ENCODE data around the gene CYBB. TPM values are rescaled to one million over a fixed set of nuclear protein-coding genes. Genes with fewer than 3 reads are reported as not detected.

The CYBB gene
- total RNA-seq, 2 experiments from 2014 or later: 1.6 TPM

DNA sequence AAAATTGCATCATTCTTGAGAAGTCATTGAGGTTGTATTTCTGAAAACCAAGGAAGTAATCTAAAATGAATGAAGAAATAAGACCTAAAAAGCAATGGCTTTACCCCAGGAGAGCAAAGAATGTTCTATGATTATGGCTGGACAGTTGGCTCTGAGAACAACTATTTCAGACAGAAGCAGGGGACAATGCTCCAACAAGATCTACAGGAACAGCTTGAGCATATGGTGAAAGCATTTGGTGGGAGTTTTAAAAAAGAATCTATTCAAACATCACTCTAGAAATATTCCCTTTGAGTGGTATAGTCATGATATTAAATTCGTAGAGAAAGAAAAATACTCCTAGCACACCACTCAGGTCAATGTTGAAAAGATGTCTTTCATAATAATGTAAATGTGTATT lies 40.8 kb downstream of the CYBB start:
- Histone ChIP-seq H3K4me1 (ENCODE audit: insufficient read depth, low read length) (peaks cover 9% of the 10 kb centered on the region), H3K36me3 (ENCODE audit: insufficient read depth, low read length) (no peaks in the 10 kb centered on the region), H3K27ac (ENCODE audit: low read depth in 1 of 2, low read length in 2 of 2) (no peak overlapping the region), H3K27me3 (ENCODE audit: control insufficient read depth in 1 of 2, insufficient read depth in 2 of 2, low read length in 2 of 2) (no peaks in the 10 kb centered on the region), H3K9me3 (ENCODE audit: control insufficient read depth in 1 of 2, insufficient read depth in 1 of 2, low read length in 2 of 2) (no peaks in the 10 kb centered on the region), H3K4me3 (ENCODE audit: low read length) (no peak overlapping the region)
- Mint-ChIP-seq H3K27ac (no peak overlapping the region), H3K9me3 (no peaks in the 10 kb centered on the region), H3K4me3 (no peak overlapping the region), H3K36me3 (ENCODE audit: low read depth) (no peaks in the 10 kb centered on the region), H3K4me1 (ENCODE audit: low read depth) (peaks cover 24% of the 10 kb centered on the region), H3K27me3 (no peaks in the 10 kb centered on the region)
- DNase-seq (no peak), ATAC-seq (ENCODE audit: poor library complexity) (no peak)
- intact Hi-C loops (cut with DNase I, micrococcal nuclease): loop anchor here in 1 of 2 experiments (5.0 kb wide), 1 partner anchor 33 kb away; no protein-coding TSS in a partner anchor
- POLR2A ChIA-PET: no interaction called here
- CTCF ChIA-PET: no interaction called here
- TF ChIP-seq, protein P1, sequence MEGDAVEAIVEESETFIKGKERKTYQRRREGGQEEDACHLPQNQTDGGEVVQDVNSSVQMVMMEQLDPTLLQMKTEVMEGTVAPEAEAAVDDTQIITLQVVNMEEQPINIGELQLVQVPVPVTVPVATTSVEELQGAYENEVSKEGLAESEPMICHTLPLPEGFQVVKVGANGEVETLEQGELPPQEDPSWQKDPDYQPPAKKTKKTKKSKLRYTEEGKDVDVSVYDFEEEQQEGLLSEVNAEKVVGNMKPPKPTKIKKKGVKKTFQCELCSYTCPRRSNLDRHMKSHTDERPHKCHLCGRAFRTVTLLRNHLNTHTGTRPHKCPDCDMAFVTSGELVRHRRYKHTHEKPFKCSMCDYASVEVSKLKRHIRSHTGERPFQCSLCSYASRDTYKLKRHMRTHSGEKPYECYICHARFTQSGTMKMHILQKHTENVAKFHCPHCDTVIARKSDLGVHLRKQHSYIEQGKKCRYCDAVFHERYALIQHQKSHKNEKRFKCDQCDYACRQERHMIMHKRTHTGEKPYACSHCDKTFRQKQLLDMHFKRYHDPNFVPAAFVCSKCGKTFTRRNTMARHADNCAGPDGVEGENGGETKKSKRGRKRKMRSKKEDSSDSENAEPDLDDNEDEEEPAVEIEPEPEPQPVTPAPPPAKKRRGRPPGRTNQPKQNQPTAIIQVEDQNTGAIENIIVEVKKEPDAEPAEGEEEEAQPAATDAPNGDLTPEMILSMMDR (IDR thresholded peaks at IDR 0.05): no peak

DNA sequence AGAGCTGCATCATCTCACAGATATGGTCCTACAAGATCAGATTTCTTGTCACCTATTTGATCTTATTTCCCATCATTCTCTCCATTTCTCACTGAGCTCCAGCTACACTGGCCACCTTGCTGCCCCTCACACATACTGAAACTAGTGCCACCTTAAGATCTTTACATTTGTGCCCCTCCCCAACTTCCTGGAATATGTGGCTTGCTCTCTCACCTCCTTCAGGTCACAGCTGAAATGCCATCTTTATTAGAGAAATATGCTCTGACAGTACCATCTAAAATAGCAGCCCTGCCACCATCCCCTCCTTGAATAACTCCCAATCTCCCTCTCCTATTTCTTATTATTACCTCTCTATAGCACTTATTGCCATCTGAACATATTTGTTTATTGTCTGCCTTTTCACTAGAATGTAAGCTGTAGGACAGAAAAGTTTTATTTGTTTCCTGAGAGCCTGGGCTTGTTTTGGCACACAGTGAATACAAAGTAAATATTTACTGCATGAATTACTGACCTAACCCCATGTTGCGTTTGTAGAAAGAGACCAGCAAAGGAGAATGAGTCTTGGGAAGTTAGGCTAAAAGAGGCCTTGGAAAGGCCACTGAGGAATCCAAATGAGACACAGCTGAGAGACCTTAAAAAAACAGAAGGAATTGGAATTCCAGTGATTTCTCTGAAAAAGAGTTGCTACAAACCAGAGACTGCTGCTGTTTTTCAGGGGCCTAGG lies 44.8 kb downstream of the CYBB start:
- DNase-seq: peak in 1 of 14 experiments; percentile 10
- CTCF ChIA-PET: interaction anchor here (1.0 to 3.9 kb wide), 6 partner anchors 10 to 342 kb away, joined by 3 to 47 read pairs (median 3); no protein-coding TSS in a partner anchor
- intact Hi-C loops (cut with DNase I, micrococcal nuclease): loop anchor here (1.0 to 5.0 kb wide), 3 partner anchors 22 to 79 kb away; partner anchors contain the start of gene DYNLT3 (in 1 of the 2)

DNA sequence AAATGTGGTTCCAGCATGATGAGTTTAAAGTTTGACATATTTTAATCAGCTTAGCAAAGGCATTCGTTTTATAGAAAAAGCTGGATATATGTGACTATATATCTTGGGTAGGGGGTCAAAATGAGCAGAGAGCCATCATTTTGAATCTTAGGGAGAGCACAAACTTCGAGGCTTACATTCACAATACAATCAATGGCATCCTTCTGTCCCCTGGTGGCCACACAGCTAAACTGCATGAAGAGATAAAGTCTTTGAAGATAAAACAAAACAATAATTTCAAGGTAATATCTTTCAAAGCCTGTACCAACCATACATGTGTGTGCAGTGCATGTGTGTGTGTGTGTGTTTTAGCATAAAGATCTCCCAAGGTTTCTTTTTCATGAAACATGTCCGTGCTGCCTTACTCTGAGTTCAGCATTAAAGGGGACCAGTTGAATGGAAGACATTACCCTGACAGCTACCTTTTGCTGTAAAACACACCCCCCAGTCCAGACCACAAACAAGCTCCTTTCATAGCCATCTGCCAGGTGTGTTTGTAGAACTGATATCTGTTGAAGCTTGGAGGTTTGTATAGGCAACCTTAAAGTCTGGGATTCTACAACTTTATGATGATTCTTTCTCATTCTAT lies 45.5 kb downstream of the CYBB start:
- peak; percentile 76 for ATAC-seq (ENCODE audit: poor library complexity)
- no peaks in the 10 kb centered on the region for H3K9me3 Mint-ChIP-seq
- H3K27me3 Mint-ChIP-seq: no peaks in the 10 kb centered on the region
- ChIA-PET POLR2A (interaction anchor here (1.0 to 3.2 kb wide), 3 partner anchors 71 to 502 kb away, joined by 3 to 24 read pairs (median 3); partner anchors contain the start of gene RPGR), CTCF (interaction anchor here (1.0 to 3.9 kb wide), 6 partner anchors 9 to 341 kb away, joined by 3 to 47 read pairs (median 3); no protein-coding TSS in a partner anchor)
- peaks cover 33% of the 10 kb centered on the region for H3K4me1 Mint-ChIP-seq (ENCODE audit: low read depth)
- intact Hi-C loops (cut with DNase I, micrococcal nuclease): loop anchor here (1.0 to 2.0 kb wide), 2 partner anchors 21 to 80 kb away; partner anchors contain the start of gene DYNLT3 (in 1 of the 2)
- TF ChIP-seq, protein P1 (IDR thresholded peaks at IDR 0.05): peak; percentile 77
- Histone ChIP-seq H3K27ac (ENCODE audit: low read depth in 1 of 2, low read length in 2 of 2) (no peak overlapping the region), H3K36me3 (ENCODE audit: insufficient read depth, low read length) (no peaks in the 10 kb centered on the region), H3K4me3 (ENCODE audit: low read length) (no peak overlapping the region), H3K9me3 (ENCODE audit: control insufficient read depth in 1 of 2, insufficient read depth in 1 of 2, low read length in 2 of 2) (no peaks in the 10 kb centered on the region), H3K27me3 (ENCODE audit: control insufficient read depth in 1 of 2, insufficient read depth in 2 of 2, low read length in 2 of 2) (no peaks in the 10 kb centered on the region), H3K4me1 (ENCODE audit: insufficient read depth, low read length) (peaks cover 12% of the 10 kb centered on the region)
- H3K36me3 Mint-ChIP-seq (ENCODE audit: low read depth): no peaks in the 10 kb centered on the region
- H3K27ac Mint-ChIP-seq: no peak overlapping the region
- no peak overlapping the region for H3K4me3 Mint-ChIP-seq
- DNase-seq: peak; percentile 22 to 75 (median 36)

More for the DNA sequence above, 44.8 kb downstream of the CYBB start:
- Mint-ChIP-seq H3K27me3 (no peaks in the 10 kb centered on the region), H3K4me3 (no peak overlapping the region), H3K27ac (no peak overlapping the region), H3K9me3 (no peaks in the 10 kb centered on the region), H3K36me3 (ENCODE audit: low read depth) (no peaks in the 10 kb centered on the region), H3K4me1 (ENCODE audit: low read depth) (peaks cover 28% of the 10 kb centered on the region)
- TF ChIP-seq, protein P1 (IDR thresholded peaks at IDR 0.05): no peak
- H3K27me3 ChIP-seq (ENCODE audit: control insufficient read depth in 1 of 2, insufficient read depth in 2 of 2, low read length in 2 of 2): no peaks in the 10 kb centered on the region
- POLR2A ChIA-PET: interaction anchor here (1.0 to 3.2 kb wide), 3 partner anchors 70 to 503 kb away, joined by 3 to 24 read pairs (median 3); partner anchors contain the start of gene RPGR
- no peaks in the 10 kb centered on the region for H3K9me3 ChIP-seq (ENCODE audit: control insufficient read depth in 1 of 2, insufficient read depth in 1 of 2, low read length in 2 of 2)
- no peak overlapping the region for H3K27ac ChIP-seq (ENCODE audit: low read depth in 1 of 2, low read length in 2 of 2)
- no peak for ATAC-seq (ENCODE audit: poor library complexity)
- no peaks in the 10 kb centered on the region for H3K36me3 ChIP-seq (ENCODE audit: insufficient read depth, low read length)
- H3K4me1 ChIP-seq (ENCODE audit: insufficient read depth, low read length): peaks cover 12% of the 10 kb centered on the region
- H3K4me3 ChIP-seq (ENCODE audit: low read length): no peak overlapping the region
